GM18909 (cell line): ENCODE data around the gene LCE3B.

Experiments used
- ATAC-seq: cut with Tn5 transposase; IDR thresholded peaks from one replicate; pipeline ENCODE4 v1.9.1; 2021; ENCODE audit warnings: mild to moderate bottlenecking; ENCODE audit not compliant: unreplicated experiment, poor library complexity

Gene LCE3B

GRCh38 chr1:152656459-152656858 is 42.8 kb downstream of the LCE3B start:
- no peak for ATAC-seq

- no peak for ATAC-seq
These were observed 44.1 kb downstream of the LCE3B start for GRCh38 chr1:152657677-152658076.

- no peak for ATAC-seq
These were observed 45.0 kb downstream of the LCE3B start for GRCh38 chr1:152658649-152659048.

- no peak for ATAC-seq
These were observed 49.5 kb downstream of the LCE3B start, which contains the start of gene LCE2D for GRCh38 chr1:152663098-152663497. Gene LCE2D, plus strand, starts transcription at chr1:152663380. Its CDS starts 726 bp downstream, at chr1:152664106.
